ENCODE results near the gene TMEM204.

The TMEM204 gene

GRCh38 chr16:1557576-1557975, 24.1 kb downstream of the TMEM204 start:
- DNase-seq (ENCODE audit: low spot score), result no peak

- DNase-seq (ENCODE audit: low spot score), result no peak
Measured at GRCh38 chr16:1559446-1559975, 26.0 kb downstream of the TMEM204 start.

- no peak for DNase-seq (ENCODE audit: low spot score)
Measured at GRCh38 chr16:1560153-1560552, 26.7 kb downstream of the TMEM204 start.

- no peak for DNase-seq (ENCODE audit: low spot score)
Measured at GRCh38 chr16:1560866-1561265, 27.4 kb downstream of the TMEM204 start.

- no peak for DNase-seq (ENCODE audit: low spot score)
Measured at GRCh38 chr16:1561266-1561665, 27.8 kb downstream of the TMEM204 start.

GRCh38 chr16:1561836-1562235, 28.4 kb downstream of the TMEM204 start:
- no peak for DNase-seq (ENCODE audit: low spot score)

- DNase-seq (ENCODE audit: low spot score), result no peak
Measured at GRCh38 chr16:1563786-1564185, 30.3 kb downstream of the TMEM204 start.

- no peak for DNase-seq (ENCODE audit: low spot score)
Measured at GRCh38 chr16:1564325-1564724, 30.9 kb downstream of the TMEM204 start.

GRCh38 chr16:1565083-1565805, 31.8 kb downstream of the TMEM204 start:
- DNase-seq (ENCODE audit: low spot score), result no peak

GRCh38 chr16:1567988-1568387, 34.5 kb downstream of the TMEM204 start:
- DNase-seq (ENCODE audit: low spot score), result no peak

- no peak for DNase-seq (ENCODE audit: low spot score)
Measured at GRCh38 chr16:1571012-1571671, 37.7 kb downstream of the TMEM204 start.

- DNase-seq (ENCODE audit: low spot score), result no peak
Measured at GRCh38 chr16:1572673-1573072, 39.2 kb downstream of the TMEM204 start.

- DNase-seq (ENCODE audit: low spot score), result no peak
Measured at GRCh38 chr16:1573301-1573700, 39.8 kb downstream of the TMEM204 start.

GRCh38 chr16:1575578-1575977, 42.1 kb downstream of the TMEM204 start:
- DNase-seq (ENCODE audit: low spot score), result no peak

GRCh38 chr16:1579214-1579613, 45.7 kb downstream of the TMEM204 start:
- DNase-seq (ENCODE audit: low spot score), result no peak

GRCh38 chr16:1580256-1580655, 46.8 kb downstream of the TMEM204 start:
- DNase-seq (ENCODE audit: low spot score), result no peak

GRCh38 chr16:1580956-1581355, 47.5 kb downstream of the TMEM204 start:
- DNase-seq (ENCODE audit: low spot score), result no peak

GRCh38 chr16:1581804-1582203, 48.3 kb downstream of the TMEM204 start:
- DNase-seq (ENCODE audit: low spot score), result no peak

GRCh38 chr16:1583180-1583579, 49.7 kb downstream of the TMEM204 start:
- no peak for DNase-seq (ENCODE audit: low spot score)

GRCh38 chr16:1584926-1585484, 51.5 kb downstream of the TMEM204 start:
- no peak for DNase-seq (ENCODE audit: low spot score)

GRCh38 chr16:1590366-1590765, 56.9 kb downstream of the TMEM204 start:
- DNase-seq (ENCODE audit: low spot score), result no peak

GRCh38 chr16:1590930-1591705, 57.7 kb downstream of the TMEM204 start:
- DNase-seq (ENCODE audit: low spot score), result no peak

All from activated CD4-positive, alpha-beta T cell treated with anti-CD3 and anti-CD28 coated beads, Interleukin-2, Interleukin-4, amounts not matched to agents 100 ng/mL and 50 ng/mL, durations not matched to agents 16 hours and 8 hours (primary cell).